NCI-H128 (cell line): Measurements from ENCODE around the gene ATG7.
"Not testable (repeated sequence)": the region's sequence is repeated elsewhere in the genome, so short reads cannot be mapped to it uniquely, and the experiment has no call there.

Source experiments
- DNase-seq: peaks from one replicate; lab custom pipeline; 2025; ENCODE audit not compliant: unreplicated experiment; lab: John Stamatoyannopoulos, UW

Gene ATG7

DNA sequence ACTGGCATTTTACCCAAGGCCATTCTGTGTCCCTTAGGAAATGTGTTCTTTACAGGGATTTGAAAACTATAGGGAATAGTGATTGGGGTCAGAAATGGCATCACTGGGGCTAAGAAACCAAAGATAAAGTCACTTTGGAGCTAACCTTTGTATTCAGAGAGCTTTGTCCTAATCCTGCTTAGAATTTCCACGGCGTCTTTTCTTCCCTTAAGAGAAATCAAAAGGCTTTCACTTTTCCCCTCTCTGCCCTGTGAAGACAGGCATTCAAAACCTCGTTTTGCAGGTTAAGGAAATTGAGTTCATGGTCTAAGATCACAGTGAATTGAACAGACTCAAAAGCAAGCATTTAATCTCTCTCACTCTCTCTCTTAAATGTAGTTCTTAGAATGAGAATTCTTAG lies 189.0 kb downstream of the ATG7 start:
- DNase-seq = no peak

- not testable (repeated sequence) for DNase-seq
Measured at GRCh38 chr3:11462673-11463072, 190.5 kb downstream of the ATG7 start.

GRCh38 chr3:11463591-11463990 lies 191.4 kb downstream of the ATG7 start:
- no peak for DNase-seq

DNA sequence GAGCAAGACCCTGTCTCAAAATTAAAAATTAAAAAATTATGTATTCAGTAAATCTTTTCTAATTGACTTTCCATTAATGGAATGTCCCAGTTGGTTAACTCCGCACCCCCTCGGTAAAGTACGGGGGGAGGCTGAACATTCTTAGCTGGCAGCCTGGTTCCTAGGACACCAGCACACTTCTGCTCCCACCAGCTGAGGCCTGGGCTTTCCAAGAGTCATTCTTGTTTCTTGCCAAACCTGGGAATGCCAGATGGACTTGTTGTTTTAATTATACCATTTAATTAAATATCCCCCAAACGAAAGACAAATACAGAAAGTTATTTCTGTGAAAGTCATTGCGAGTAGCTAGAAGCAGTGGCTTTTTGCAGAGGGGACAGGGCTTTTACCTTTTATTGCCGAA lies 192.2 kb downstream of the ATG7 start:
- no peak for DNase-seq

DNA sequence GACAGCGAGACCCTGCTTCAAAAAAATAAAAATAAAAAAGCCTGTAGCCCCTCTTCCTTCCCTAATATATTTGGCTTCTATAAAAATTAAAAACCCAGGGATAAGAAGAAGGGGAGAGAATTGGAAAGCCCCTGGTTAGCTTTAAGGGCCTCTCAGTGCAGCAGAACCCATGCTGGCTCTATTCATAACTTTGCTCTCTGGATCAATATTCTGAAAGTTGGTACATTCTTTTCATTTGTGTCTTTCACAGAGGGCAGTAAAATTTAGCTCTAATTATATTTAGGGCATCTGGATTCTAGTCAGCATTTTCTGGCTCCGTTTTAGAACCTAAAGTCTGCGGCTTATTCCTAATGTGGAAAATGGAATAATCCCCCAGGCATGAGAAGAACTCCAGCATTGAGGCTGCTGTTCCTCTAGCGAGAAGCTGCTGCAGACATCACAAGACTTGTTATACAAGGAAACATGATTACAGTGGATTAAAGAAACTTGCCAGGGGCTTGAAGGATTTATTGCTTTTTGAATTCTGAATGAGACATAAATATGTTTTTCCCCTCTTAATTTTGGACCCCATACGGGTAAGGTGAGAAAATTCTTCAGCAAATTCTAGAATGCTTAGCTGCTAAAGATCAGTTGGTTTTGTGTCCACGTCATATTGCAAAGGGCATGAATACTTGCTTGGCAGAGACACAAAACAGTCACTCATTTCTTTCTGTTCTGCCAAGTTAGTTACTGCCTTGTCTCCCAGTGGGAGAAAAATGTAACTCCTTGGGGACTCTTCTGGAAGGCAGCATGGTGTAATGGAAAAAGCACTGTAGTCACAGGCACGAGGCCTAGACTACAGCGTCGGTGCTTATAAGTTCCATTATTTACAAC lies 193.8 kb downstream of the ATG7 start:
- no peak for DNase-seq

DNA sequence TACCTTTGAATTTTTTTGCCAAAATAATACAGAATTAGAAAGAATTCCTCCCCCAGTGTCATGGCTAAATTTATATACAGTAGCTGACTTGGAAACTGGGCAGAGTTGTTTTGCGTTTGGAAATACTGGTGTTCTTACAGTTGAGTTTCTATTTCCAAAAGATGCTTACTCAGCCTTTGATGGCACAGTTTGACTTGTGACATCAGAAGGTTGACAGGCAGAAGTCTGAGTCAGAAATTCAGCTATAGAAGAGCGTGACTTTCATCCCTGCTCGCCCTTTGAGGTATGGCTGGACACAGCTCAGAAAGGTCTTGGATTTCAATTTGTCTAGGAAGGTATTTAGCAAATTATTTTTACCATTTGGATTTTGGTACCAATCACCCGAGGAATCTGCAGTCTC lies 195.7 kb downstream of the ATG7 start:
- DNase-seq = no peak

DNA sequence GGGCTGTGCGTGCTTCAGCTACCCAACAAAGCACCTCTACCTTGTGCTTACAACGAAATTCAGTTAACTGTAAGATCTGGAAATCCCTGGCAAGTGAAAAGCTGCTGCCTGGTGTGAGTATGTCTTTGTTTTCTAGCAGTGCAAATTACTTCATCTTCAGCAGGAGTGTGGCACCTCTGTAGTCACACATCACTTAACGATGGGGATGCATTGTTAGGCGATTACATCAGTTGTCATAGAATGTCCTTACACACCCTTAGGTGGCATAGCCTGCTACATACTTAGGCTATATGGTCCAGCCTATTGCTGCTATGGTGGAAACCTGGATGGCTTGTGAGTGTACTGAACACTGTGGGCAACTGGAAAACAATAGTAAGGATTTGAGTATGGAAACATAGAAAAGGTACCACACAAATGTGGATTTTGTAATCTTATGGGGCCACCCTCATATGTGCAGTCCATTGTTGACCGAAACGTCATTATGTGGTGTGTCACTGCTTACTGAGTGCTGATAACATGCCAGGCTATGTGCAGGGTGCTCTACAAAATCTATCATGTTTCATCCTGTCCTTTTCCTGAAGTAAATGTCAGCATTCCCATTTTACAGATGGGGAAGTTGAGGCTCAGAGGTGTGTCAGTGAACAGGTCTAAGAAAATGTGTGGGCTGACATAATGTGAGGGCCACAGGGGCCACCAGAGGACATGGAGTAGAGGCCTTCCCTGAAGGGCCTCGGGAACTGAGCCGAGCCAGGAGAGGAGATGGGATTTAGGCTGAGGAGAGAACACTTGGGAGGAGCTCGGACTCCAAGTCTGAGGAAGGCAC lies 198.0 kb downstream of the ATG7 start:
- DNase-seq = no peak

GRCh38 chr3:11475324-11475723 lies 203.1 kb downstream of the ATG7 start:
- no peak for DNase-seq

GRCh38 chr3:11476735-11477144 lies 204.5 kb downstream of the ATG7 start:
- no peak for DNase-seq

DNA sequence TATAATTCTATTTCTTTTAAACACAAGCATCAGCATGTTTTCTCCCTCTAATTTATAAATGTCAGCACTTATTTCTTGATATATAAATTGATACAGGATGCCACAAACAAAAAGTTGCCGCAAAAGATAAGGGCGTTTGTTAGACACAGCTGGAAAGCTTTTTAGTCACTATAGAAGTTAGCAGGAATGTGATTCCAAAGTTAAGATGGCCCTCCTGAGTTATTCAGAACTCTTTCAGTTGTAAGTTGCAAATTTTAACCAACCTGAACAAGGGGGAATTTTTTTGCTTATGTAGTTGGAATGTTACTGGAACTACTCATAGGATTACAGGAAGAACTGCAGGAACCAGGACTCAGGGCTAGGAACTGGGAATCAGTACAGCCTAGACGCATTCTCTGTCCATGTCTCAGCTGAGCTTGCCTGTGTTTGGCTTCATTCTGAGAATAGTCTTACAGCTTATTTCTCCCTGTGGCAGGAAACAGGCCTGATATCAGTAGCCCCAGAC lies 205.3 kb downstream of the ATG7 start:
- no peak for DNase-seq

GRCh38 chr3:11478167-11478566 lies 206.0 kb downstream of the ATG7 start:
- DNase-seq = no peak

- DNase-seq = no peak
Measured at GRCh38 chr3:11479221-11479620, 207.0 kb downstream of the ATG7 start.

- DNase-seq = no peak
Measured at GRCh38 chr3:11480663-11481298, 208.6 kb downstream of the ATG7 start.

GRCh38 chr3:11481556-11481955 lies 209.4 kb downstream of the ATG7 start:
- DNase-seq = no peak

DNA sequence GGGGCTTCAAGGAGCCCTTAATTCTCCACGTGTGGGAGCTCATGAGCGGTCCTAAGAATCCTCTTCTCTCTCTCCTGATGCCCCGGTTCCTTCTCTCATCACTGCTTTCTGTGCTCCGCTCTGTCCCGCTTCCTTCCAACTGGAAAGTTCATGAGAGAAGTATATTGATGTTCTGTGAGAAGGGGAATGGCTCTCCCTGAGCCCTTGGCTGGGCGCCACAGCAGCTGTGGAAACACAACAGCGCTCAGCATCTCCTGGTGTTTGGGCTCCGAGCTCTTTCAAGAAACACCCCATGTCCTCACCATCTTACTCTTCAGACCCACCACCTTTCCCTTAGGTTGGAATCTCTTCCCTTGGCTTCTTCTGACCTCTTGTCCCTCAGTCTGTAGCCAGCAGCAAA lies 209.8 kb downstream of the ATG7 start:
- no peak for DNase-seq

DNA sequence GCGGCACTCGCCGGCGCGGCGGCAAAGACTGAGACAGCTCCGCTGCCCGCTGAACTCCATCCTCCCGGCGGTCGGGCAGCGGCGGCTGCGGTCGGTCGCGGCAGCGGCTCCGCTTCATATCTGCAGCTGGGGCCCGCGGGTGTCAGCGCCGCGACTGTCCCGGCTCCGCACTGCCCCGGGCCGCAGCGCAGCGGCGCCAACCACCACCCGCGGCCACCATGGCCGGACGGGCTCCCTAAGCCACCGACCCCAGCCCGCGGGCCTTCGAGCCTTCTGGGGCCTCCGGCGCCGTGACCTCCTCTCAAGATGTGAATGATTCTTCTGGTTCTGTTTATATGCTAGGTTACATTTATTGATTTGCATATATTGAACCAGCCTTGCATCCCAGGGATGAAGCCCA lies 216.2 kb downstream of the ATG7 start:
- not testable (repeated sequence) for DNase-seq

DNA sequence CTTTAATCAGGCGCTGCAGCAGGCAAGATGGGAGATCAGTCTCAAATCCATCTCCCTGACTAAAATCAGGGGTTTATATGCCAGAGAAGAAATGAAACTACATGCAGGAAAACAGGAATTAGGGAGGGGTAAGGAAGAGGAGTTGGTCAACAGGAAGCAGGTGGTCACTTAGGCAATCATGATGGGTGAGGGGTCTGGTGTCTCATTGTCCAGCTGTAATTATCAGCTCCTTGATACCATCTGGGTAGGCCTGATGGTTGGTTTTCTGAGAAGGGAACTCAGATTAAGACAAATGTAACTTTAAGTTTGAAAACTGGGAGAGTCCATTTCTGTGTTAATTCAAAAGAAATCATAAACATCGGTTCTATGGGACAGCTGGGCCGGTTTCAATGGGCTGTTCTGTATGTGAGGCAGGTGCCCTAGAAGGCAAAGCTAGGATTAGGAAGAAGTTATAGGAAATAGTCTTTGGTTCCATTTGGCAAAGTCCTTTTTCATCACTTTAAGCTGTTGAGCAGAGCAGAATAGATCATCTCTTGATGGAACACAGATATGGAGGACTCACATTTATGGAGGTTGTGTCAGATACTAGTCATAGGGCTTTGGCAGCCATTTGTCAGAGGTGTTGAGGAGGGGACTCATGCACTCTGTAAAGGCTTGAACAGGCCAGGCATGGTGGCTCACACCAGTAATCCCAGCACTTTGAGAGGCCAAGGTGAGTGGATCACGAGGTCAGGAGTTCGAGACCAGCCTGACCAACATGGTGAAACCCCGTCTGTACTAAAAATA lies 222.1 kb downstream of the ATG7 start:
- DNase-seq = no peak

DNA sequence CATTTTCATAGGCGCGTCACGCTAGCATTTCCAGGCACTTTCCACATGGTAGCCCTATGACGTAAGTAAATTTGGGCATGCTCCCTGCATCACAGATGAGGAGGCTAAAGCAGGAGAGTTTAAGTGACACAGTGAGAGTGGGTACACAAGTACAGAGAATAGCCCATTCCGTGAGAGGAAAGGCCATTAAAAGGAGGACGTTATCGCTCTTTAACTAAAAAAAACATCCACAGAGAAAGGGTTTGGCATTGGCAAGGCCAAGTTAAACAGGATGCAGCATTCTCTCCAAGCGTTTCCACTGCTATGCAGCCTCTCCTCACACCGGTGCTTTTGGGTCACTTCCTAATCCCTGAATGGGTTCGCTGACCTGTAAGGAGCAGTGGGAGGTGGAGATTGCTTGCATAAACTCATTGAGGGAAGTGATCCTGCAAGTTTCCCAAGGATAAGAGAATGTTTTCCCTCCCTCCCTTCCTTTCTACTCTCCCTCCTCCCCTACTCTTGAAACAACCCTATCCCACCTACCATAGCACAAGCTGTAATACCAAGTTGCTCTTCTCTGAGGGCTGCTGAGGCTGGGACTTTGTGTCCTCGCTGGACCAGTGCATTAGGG lies 223.9 kb downstream of the ATG7 start:
- DNase-seq = no peak

GRCh38 chr3:11498177-11498576 lies 226.0 kb downstream of the ATG7 start:
- no peak for DNase-seq

DNA sequence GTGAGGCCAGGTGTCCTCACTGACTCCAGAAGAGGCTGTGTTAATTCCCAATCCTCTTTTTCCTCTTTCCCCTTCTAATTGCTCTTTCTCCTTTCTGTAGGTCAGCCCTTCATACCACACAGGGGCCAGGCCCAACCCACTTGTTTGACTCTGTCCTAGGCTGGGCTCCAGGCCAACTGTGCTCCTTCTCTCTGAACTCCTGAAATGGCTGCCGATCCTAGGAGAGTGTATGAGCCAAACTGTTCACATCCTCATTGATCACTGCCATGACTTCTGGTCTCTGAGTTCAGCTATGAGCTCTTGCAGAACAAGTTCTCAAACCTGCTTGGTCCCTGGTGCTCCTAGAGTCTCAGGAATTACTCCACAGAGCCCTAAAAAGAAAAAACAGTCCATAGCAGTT lies 226.4 kb downstream of the ATG7 start:
- no peak for DNase-seq
